GM12873 (cell line): ENCODE measurements around the gene FAM50A.

ENCODE experiments used
- TF ChIP-seq, protein P1 (sequence below): IDR thresholded peaks from 2 replicates; pipeline ENCODE4 v1.5.1; 2012; ENCODE audit warnings: low read depth, mild to moderate bottlenecking, moderate library complexity, low read length, control low read depth; ENCODE audit not compliant: insufficient read depth; ENCODE audit errors: missing control alignments

Gene FAM50A

GRCh38 chrX:154485150-154486051 lies 41.5 kb downstream of the FAM50A start:
- TF ChIP-seq, protein P1, sequence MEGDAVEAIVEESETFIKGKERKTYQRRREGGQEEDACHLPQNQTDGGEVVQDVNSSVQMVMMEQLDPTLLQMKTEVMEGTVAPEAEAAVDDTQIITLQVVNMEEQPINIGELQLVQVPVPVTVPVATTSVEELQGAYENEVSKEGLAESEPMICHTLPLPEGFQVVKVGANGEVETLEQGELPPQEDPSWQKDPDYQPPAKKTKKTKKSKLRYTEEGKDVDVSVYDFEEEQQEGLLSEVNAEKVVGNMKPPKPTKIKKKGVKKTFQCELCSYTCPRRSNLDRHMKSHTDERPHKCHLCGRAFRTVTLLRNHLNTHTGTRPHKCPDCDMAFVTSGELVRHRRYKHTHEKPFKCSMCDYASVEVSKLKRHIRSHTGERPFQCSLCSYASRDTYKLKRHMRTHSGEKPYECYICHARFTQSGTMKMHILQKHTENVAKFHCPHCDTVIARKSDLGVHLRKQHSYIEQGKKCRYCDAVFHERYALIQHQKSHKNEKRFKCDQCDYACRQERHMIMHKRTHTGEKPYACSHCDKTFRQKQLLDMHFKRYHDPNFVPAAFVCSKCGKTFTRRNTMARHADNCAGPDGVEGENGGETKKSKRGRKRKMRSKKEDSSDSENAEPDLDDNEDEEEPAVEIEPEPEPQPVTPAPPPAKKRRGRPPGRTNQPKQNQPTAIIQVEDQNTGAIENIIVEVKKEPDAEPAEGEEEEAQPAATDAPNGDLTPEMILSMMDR, result no peak

DNA sequence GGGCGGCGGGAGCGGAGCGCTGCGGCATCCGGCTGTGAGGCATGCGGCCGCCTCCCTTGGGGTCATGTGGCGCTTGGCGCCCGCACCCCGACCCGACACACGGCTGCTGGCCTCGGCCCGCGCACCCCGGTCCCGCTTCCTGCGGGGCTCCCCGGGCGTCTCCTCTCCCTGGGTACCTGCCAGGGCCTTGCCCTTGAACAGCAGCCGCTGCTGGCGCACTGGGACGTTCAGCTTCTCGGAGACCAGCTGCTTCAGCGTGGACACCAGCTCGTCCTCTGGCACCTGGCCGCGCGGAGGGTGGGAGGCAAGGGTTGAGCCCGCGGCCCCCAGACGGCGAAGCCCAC lies 42.1 kb downstream of the FAM50A start:
- TF ChIP-seq, protein P1, result no peak

GRCh38 chrX:154486396-154487207 lies 42.7 kb downstream of the FAM50A start, which contains the start of gene UBL4A:
UBL4A (minus strand) TSS chrX:154486615; CDS start chrX:154486584, 31 bp downstream.
- TF ChIP-seq, protein P1, result no peak

DNA sequence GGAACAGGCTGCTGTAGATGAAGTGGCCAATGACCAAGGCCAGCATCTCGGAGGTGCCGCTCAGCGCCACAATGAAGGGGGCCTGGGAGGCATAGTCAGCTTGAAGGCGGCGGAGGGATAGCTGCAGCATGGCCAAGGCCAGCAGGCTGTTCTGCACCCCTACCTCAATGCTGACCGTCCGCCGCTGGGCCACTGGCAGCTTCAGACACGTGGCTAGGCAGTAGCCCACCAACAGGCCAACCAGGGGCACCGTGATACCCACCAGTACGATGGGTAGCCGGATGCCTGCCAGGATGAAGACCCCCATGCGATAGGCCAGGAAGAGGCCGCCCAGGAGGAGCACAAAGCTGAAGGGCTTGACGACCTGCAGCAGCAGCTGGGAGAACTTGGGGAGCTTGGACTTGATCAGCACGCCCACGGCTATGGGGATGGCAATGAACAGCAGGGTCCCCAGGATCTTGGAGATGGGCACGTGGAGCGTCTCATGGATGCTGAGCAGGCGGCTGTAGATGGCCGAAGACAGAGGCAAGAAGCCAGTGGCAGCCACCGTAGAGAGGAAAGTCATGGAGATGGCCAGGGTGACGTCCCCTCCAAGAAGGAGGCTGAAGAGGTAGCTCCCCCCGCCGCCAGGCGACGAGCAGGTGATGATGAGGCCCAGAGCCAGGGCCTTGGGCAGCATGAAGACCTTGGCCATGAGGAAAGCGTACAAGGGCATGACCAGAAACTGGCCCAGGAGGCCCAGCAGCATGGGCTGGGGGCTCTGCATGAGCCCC lies 43.8 kb downstream of the FAM50A start:
- TF ChIP-seq, protein P1, result no peak

- TF ChIP-seq, protein P1, result no peak
These were observed 44.6 kb downstream of the FAM50A start for GRCh38 chrX:154488336-154489075.

GRCh38 chrX:154489182-154489581 lies 45.2 kb downstream of the FAM50A start:
- TF ChIP-seq, protein P1, result no peak
